Kidney tubule cell (primary cell): ENCODE measurements around the gene AGER.
"Not testable (repeated sequence)": the region's sequence is repeated elsewhere in the genome, so short reads cannot be mapped to it uniquely, and the experiment has no call there.

Experiments
- DNase-seq: peaks from one replicate; pipeline ENCODE4 v3.0.0-alpha.2; 2018; ENCODE audit warnings: low spot score

The AGER gene

GRCh38 chr6:32184084-32184640 is at the start of gene AGER:
Gene AGER (minus strand): TSS chr6:32184253. CDS start chr6:32184222, 31 bp downstream.
- DNase-seq = no peak

GRCh38 chr6:32226434-32226833 is 42.4 kb upstream of the AGER start:
- no peak for DNase-seq

DNA sequence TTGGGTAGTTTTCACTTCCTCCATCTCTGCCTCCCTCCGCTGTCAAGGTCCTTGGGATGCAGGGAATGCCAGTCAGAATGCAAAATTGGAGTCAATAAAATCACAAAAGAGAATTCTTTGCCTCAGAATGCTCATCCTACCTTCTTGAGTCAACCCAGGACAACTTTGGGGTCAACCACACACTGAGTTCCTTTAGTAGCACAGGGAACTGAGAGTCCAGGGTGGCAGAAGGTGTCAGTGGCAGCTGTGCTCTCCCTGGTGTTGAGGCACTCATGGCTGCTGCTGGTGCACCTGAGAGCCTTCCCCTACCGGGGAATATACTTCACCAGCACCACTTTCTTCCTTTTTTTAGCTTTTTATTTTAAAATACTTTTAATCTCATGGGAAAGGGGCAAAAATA is 40.6 kb upstream of the AGER start:
- no peak for DNase-seq

DNA sequence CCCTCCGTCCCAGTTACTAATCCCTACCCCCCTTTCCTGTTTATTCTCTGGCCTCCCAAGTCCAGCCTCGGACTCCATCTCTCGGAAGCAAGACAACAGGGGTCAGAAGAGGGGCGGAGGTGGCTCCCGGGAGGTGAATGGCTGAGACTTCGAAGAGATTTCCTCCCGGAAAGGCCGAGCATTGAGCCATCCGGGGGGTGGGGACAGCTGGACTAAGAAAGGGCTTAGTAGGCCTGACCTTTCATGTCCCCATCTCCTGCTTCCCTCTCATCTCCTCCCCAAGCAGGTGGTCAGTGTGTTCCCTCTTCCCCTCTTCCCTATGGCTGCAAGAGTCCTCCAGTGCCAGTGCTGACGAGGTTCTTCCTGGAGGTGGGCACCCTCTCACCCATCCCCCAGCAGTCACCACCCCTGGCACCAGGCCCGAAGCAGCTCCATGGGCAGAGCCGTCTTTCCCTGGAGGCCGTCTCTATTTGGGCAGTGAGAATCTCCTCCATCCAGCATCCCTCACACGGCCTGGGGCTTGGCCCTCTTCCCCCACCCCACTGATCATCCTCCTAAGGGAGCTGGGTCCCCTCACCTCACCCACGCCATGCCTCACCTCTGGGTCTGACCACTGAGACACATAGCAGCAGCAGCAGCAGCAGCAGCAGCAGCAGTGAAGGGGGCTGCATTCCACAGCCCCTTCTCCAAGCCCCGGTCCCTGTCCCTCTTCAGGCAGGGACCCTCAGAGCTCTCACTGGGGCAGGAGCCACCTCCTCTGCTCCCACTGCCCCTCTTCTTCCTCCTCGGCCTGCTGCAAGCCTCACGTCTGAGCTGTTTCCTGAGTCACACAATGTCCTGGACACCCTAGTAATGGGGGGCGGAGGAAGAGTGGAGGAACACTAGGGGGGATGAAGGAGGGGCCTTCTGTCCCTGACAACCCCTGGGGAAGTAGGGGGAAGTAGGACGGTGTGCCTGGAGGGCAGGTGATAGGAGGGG is 39.5 kb upstream of the AGER start, which contains the start of gene NOTCH4:
Gene NOTCH4 (minus strand): TSS at position 810 of the 978 bp plus-strand sequence. CDS start 139 bp downstream, at position 671.
- no peak for DNase-seq

DNA sequence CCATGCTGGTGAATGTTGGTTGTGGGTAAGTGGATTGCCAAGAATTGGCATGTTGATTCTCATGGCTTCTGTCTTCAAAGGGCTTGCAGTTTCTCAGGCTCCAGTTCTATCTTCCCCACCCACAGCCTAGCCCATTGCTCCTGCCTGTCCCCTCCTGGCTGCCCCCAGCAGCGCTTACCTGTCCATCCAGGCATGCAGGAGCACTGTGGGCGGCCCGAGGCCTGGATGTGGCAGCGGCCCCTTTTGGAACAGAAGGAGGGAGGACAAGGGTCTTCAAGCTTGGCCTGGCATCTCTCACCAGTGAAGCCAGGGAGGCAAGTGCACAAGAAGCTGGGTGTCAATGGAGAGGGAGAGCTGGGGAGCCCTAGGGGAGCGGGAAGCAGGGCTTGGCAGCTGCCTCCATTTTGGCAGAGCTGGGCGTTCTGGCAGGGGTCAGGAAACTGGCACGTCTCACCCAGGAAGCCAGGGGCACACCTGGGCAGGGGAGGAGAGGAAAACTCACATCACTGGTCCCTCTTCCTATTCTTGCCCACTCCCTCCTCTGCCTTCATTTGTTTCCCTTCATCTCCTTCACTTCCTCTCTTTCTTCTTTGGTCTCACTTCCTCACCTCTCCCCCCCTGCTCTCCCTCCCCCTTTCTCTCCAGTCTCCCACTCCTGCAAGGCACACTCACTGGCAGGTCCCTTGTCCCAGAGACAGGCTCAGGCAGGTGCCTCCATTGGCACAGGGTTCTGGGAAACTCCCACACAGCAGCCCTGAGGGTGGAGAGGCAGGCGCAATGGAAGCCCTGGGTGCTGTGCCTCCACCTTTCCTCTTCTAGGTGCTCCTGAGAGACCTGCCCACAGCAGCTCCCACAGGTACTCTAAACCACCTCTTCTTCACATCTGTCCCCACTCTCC is 38.5 kb upstream of the AGER start:
- no peak for DNase-seq

GRCh38 chr6:32220021-32220420 is 36.0 kb upstream of the AGER start:
- no peak for DNase-seq

GRCh38 chr6:32218167-32218566 is 34.1 kb upstream of the AGER start:
- DNase-seq = no peak

GRCh38 chr6:32216998-32217397 is 32.9 kb upstream of the AGER start:
- DNase-seq = no peak

- no peak for DNase-seq
These were observed 32.2 kb upstream of the AGER start for GRCh38 chr6:32216285-32216684.

GRCh38 chr6:32215617-32216016 is 31.6 kb upstream of the AGER start:
- no peak for DNase-seq

DNA sequence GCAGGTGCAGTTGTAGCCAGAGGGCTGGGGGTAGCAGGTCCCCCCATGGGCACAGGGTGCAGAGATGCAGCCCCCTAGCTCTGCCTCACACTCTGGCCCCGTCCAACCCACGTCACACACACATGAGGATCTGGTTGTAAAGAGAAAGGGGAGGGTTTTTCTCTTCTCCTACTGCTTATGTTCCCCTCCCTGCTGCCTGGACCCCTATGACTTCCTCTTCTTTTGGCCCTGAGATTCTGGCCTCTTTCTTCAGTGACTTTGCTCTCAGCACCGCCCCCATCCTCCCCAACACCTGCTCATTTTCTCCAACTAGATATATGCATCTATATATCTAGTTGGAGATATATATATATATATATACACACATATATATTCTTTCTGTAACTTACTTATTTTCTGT is 30.1 kb upstream of the AGER start:
- no peak for DNase-seq

- no peak for DNase-seq
These were observed 29.6 kb upstream of the AGER start for GRCh38 chr6:32213649-32214048.

DNA sequence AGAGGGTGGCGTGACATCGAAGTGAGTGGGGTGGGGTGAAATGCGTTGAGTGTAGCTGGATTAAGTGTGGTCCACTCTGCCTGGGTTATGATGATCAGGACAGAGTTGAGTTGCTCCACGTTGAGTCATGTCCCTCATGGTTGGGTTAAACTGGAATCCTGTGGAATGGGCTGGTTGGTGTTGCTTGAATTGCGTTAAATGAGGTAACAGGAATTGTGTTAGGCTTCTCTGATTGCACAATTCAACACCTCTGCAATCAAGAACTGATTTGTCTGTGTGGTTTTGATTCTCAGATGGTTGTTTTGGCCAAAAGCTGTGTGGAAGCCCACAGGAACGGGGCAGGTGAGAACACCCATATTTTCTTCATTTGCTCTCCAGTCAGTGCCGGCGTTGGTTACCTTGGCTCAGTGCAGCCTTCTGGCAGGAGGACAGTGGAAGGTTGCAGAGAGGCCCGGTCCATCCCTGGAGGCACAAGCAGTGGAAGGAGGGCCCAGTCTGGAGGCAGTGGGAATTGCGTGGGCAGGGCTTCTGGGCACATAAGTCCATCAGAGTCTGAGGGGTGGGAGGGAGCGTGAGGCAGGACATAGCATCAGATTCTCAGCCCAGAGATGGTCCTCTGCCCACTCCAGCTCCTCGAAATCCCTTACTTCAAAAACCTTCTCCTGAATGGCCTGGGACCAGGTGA is 28.2 kb upstream of the AGER start:
- no peak for DNase-seq

- DNase-seq = not testable (repeated sequence)
These were observed 27.4 kb upstream of the AGER start for GRCh38 chr6:32211432-32211831.

DNA sequence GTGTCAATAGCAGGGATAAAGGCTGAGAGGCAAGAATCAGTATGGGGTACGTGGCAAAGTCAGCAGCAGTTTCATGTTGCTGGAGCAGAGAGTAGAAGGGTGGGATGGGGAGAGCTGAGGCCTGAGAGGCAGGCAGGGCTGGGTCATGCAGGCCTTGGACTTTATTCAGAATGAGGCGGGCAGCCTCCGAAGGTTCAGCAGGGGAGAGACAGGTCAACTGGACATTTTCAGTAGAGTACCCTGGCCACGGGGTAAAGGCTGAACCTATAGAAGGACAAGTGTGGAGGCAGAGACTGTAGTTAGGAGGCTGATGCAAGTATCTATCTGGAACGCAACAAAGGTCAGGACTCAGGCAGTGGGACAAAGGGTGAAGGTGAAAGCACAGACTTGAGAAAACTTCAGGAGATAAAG is 26.1 kb upstream of the AGER start:
- DNase-seq = no peak

GRCh38 chr6:32208996-32209395 is 24.9 kb upstream of the AGER start:
- no peak for DNase-seq

GRCh38 chr6:32204268-32204715 is 20.2 kb upstream of the AGER start:
- DNase-seq = no peak

GRCh38 chr6:32203426-32204267 is 19.6 kb upstream of the AGER start:
- DNase-seq = no peak

DNA sequence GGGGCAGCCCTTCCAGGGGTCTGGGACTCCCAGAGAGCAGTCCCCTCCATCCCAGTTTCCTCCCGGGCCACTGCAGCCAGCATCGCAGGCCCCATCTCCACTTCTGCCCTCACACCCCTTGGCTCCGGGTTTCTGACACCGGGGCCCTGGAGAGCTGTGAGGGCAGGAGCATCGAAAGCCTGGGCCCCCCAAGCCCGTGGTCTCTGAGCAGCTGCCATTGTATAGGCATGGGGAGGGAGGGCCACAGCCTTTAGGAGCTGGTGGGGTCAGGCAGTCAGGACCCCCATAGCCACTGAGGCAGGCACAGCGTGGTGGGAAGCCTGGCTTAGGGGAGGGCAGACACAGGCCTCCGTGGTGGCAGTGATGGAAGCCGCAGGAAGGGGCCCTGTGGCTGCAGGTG is 18.1 kb upstream of the AGER start:
- DNase-seq = no peak

DNA sequence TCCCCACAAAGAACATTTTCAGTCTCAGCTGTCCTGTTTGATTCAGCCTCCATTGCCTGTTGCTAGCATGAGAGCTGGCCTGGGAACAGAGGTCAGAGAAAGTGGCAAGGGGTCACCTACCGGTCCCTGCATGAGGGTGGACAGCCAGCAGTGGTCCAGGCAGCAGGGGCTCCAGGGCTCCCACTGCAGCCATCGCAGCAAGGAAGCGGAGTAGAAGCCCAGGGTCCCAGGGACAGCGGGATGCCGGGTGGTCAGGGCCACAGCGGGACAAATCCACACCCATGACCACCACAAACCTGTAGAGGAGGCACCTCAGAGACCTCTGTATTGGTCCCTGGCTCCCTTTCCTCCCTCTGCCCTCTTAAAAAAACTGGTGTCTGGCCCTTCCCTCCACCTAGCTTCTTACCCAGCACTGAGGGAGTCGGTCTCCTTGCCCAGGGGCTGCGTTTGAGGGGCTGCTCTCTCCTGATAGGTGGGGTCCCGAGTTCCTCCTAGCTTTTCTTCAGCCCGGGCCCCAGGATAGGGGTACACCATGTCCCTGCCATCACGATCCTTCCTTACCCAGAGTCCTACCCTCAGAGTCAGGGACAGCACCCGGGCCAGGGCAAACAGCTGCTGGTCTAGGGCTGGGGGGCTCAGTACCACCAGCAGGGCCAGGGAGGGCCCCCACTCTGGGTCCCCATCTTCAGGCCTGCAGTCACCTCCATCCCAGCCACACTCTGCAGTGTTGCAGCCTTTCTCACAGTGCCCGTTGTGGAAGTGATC is 16.8 kb upstream of the AGER start:
- DNase-seq = no peak
